Neuron (in vitro differentiated cells): Measurements from ENCODE around the gene MYO3B.
"Not testable (repeated sequence)": the region's sequence is repeated elsewhere in the genome, so short reads cannot be mapped to it uniquely, and the experiment has no call there.

ENCODE experiments used
- H2AFZ ChIP-seq: one replicate; pipeline ENCODE4 v1.6.1; 2013; ENCODE audit warnings: low read depth, mild to moderate bottlenecking, inconsistent platforms, low read length, moderate library complexity
- H3K27me3 ChIP-seq: one replicate; pipeline ENCODE4 v1.6.1; 2013; ENCODE audit warnings: low read length; ENCODE audit not compliant: insufficient read depth
- H3K36me3 ChIP-seq: one replicate; pipeline ENCODE4 v1.6.1; 2013; ENCODE audit warnings: low read length; ENCODE audit not compliant: insufficient read depth
- H3K4me1 ChIP-seq: one replicate; pipeline ENCODE4 v1.6.1; 2013; ENCODE audit warnings: low read length; ENCODE audit not compliant: insufficient read depth
- H3K4me3 ChIP-seq: 2 replicates; pipeline ENCODE4 v1.5.1; 2013; ENCODE audit warnings: mild to moderate bottlenecking, low read length, moderate library complexity
- H3K9me3 ChIP-seq: one replicate; pipeline ENCODE4 v1.6.1; 2013; ENCODE audit warnings: low read length

MYO3B gene

DNA sequence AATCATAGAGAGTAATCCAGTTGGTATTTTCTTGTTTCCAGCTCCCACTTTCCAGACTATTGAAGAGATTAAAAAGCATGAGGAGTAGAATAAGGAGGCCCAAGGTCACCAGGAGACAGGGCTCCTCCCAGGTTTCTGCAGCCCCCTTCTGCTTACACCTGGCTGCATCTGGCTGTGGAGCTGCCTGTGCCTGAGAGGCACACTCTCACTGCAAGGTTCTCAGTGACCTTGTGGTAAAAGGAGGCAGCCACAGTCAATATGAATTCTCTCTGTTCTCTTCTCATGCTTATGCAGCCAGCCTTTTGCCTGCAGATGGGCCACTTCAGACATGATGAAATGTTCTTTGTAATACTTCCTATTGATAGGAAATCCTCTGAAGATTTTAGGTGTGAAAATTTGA, 233.7 kb downstream of the MYO3B start:
- Histone ChIP-seq H3K9me3 (no peaks in the 10 kb centered on the region), H3K36me3 (no peaks in the 10 kb centered on the region), H3K27me3 (peaks cover 5% of the 10 kb centered on the region), H2AFZ (no peak overlapping the region), H3K4me3 (no peak overlapping the region), H3K4me1 (no peaks in the 10 kb centered on the region)

DNA sequence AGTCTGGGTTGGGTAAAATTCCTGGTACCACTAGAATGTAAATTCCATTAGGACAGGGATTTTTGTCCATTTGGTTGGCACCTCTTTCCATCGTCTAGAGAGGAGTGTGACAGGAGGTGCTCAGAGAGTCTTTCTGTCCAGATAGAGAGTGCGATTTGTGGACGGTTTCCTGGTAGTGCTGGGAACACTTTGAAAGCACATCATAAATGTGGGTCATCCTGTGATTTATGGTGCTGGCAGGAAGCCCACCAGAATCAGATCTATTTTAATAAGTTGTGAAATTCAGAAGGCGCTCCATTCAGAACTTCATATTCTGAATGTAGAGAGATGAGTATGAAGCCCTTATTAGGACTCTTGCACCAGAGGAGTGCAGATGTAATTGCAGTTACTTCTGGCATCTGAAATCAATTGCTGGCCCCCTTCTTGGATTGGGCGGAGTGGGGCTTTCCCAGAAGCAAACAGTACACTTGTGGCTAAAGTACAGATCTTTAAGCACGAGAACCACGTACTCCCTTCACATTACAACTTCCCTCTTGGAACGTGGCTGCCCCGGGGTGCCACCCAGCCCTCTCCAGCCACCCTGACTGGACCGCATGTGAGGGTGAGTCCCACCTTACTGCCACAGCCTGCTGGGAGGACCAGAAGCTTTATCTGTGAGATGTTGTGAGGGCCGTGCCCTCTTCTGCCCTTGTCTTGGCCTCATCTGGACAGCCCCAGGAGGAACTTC, 243.2 kb downstream of the MYO3B start:
- Histone ChIP-seq H3K4me3 (no peak overlapping the region), H3K9me3 (no peaks in the 10 kb centered on the region), H2AFZ (no peak overlapping the region), H3K36me3 (no peaks in the 10 kb centered on the region), H3K4me1 (no peaks in the 10 kb centered on the region), H3K27me3 (no peaks in the 10 kb centered on the region)

DNA sequence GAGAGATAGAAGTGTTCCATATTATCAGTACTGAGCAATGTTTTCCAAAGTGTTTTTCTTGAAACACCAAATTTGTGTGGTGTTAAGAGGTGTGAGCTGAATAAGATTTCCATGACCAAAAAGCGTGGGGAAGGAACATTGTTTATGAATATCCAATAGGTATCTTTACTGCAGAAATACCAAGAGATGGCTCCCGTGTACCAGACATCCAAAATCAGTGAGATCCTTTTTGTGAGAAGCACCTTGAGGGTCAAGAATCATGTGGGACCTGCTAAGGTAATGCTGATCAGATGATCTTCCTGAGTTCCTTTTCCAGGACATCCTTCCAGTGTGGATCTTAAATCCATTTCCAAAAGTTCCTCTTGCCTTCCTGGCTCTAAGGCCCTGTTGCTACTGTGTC, 246.0 kb downstream of the MYO3B start:
- H3K27me3 ChIP-seq = no peaks in the 10 kb centered on the region
- no peak overlapping the region for H2AFZ ChIP-seq
- H3K9me3 ChIP-seq = no peaks in the 10 kb centered on the region
- H3K4me3 ChIP-seq = no peak overlapping the region
- no peaks in the 10 kb centered on the region for H3K4me1 ChIP-seq
- no peaks in the 10 kb centered on the region for H3K36me3 ChIP-seq

DNA sequence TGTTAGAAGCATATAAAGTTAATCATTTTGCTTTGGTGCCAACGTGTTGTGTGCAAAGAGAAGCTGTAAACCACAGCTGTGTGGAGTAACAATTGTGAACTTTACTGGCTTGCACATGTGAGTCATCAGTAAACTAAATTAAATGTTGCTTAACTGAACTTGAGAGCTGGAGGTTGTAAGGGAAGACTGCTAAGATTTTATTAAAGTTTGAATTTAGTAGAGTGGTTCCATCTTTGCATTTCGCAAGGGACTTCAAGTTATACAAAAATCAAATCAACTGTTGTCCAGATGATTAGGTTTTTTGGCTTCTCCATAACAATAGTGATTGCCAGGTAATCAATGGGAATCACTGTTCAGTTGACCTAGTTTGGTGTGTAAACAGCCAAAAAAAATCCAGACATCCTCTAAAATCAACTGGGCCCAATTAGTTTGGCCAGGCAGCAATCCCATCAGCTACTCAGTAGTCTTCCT, 247.4 kb downstream of the MYO3B start:
- H2AFZ ChIP-seq = no peak overlapping the region
- no peaks in the 10 kb centered on the region for H3K4me1 ChIP-seq
- no peaks in the 10 kb centered on the region for H3K27me3 ChIP-seq
- no peak overlapping the region for H3K4me3 ChIP-seq
- no peaks in the 10 kb centered on the region for H3K9me3 ChIP-seq
- H3K36me3 ChIP-seq = no peaks in the 10 kb centered on the region

DNA sequence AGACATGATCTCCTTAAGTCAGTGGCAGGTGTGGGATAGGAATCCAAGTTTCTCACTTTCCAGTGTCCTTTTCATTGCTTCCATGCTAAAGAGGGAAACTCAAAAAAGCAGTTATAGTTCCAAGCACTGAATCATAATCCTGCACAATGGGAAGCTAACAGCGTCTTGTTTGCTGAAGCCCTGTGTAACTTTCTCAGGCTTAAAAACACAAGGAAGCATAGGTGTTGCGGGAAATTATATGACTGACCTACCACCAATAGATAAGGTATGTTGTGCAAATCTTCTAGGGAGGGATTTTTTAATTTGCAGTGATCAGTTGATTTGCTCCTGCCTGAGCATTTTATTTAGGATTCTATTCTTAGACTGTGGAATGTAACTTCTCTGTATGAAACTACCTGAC, 250.9 kb downstream of the MYO3B start:
- H3K4me3 ChIP-seq = no peak overlapping the region
- H2AFZ ChIP-seq = no peak overlapping the region
- H3K27me3 ChIP-seq = no peaks in the 10 kb centered on the region
- no peaks in the 10 kb centered on the region for H3K4me1 ChIP-seq
- no peaks in the 10 kb centered on the region for H3K9me3 ChIP-seq
- H3K36me3 ChIP-seq = no peaks in the 10 kb centered on the region

DNA sequence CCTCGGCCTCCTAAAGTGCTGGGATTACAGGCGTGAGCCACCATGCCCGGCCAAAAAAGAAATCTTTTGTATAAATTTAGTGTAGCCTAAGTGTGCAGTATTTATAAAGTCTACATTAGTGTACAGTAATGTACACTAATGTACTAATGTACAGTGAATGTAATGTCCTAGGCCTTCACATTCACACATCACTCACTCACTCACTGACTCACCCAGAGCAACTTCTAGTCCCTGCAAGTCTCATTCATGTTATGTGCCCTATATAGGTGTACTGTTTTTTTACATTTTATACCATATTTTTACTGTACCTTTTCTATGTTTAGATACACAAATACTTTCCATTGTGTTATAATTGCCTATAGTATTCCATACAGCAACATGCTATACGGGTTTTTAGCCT, 254.9 kb downstream of the MYO3B start:
- H3K27me3 ChIP-seq = peaks cover 9% of the 10 kb centered on the region

DNA sequence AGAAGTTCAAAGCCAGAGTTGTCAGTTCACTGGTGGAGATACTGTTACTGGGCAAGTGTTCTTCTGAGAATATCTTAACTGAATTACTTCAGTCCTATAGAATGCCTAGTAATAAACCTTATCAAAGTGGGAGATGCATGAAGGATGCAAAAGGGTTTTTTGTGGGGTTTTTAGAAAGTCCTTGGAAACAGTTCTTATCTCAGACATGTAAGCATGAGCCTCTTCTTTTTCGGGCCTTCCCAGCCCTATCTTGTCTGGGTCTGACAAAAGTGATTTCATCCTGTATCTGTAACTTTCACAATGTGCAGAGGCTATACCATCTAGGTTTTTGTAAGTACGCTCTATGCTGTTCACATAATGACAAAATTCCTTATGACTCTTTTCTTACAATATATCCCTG, 255.5 kb downstream of the MYO3B start:
- H2AFZ ChIP-seq = no peak overlapping the region
- H3K4me3 ChIP-seq = no peak overlapping the region
- H3K27me3 ChIP-seq = peaks cover 9% of the 10 kb centered on the region
- H3K9me3 ChIP-seq = no peaks in the 10 kb centered on the region
- H3K4me1 ChIP-seq = no peaks in the 10 kb centered on the region
- H3K36me3 ChIP-seq = no peaks in the 10 kb centered on the region

More for the DNA sequence above, 254.9 kb downstream of the MYO3B start:
- Histone ChIP-seq H3K4me1 (no peaks in the 10 kb centered on the region), H3K9me3 (no peaks in the 10 kb centered on the region), H3K4me3 (no peak overlapping the region), H3K36me3 (no peaks in the 10 kb centered on the region), H2AFZ (no peak overlapping the region)

DNA sequence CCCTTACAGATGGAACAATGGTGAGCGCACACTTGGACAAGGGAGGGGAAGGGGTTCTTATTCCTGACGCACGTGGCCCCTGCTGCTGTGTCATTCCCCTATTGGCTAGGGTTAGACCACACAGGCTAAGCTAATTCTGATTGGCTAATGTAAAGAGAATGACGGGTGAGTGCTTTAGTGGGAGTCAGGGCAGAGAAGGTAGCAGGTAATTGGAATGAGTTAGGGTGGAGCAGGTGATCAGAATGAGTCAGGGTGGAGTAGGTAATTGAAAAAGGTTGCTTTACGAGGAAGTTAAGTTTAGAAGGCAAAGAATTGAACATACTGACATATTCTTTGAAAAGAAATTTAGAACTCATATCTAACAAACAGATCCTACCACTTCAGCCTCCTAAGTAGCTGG, 256.4 kb downstream of the MYO3B start:
- not testable (repeated sequence) for H3K9me3 ChIP-seq, H3K4me1 ChIP-seq, H3K4me3 ChIP-seq

DNA sequence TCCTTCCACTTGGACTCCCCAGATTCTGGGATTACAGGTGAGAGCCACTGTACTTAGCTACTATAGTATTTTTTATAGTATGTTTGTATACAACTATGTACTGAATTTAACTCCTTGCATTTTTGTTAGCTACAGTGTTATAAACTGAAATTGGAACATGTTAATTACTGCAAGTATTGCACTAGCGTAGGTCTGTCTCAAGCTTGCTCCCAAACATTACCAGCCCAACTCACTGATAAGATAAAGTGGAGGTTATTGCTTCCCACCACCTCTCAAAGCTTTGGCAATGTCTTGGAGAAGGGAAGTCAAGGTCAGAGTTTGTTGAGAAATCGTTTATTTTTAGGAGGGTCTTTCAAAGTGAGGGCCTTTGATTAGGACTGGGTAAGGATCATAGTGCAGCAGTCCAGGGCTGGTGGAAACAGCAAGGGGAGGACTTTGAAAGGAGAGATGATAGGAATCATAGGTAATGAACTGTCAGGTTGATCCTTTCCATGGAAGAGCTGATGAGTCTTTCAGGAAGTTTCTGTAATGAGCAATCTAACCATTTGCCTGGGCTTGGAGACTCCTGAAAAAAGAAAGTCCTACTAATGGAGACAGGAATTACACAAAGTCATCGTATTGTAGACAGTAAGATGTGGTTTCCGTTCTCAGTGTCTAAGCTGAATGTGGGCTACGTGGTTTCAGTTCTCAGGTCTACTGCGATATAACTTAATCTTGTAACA, 257.1 kb downstream of the MYO3B start:
- peaks cover 9% of the 10 kb centered on the region for H3K27me3 ChIP-seq
- H3K4me3 ChIP-seq = no peak overlapping the region
- H3K4me1 ChIP-seq = no peaks in the 10 kb centered on the region
- no peaks in the 10 kb centered on the region for H3K36me3 ChIP-seq
- H3K9me3 ChIP-seq = no peaks in the 10 kb centered on the region
- H2AFZ ChIP-seq = no peak overlapping the region

More for the DNA sequence above, 256.4 kb downstream of the MYO3B start:
- H3K36me3 ChIP-seq, H3K27me3 ChIP-seq, H2AFZ ChIP-seq: not testable (repeated sequence)

DNA sequence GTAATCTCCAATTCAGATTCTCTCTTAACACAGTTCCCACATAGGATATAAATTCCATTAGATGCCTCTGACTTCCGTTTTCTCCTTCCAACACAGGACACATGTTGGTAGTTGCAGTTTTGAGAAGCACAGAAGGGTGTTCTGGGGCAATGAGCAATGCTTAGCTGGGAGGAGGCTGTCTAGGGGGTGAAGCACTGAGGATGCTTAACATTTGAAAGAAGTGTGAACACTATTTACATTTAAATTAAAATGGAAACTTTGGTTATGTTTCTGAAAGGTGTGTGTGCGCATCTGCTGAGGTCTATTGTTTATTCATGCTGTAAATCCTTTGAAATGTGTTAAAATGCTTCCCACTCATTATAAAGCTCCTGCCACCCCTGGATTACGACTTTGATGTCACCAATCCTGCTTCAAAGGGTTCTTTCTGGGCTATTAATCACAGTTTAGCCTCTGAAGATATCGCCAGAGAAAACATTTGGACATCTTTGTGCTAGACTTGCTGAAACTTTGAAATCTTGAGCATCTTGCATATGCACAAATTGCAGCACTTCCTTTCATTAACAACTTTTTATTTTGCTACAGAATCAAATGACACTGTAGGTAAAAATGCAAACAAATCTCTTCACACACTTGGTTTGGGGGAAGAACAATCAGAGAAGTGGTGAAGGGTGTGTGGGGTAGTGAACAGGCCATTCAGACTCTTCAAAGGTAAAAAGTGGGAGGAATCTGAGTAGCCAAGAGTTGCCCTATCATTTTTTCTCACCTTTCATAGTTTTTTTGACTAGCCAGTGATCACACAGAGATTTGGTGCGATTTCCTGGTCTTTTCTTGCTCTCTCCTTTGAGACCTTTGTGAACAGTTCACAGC, 258.4 kb downstream of the MYO3B start:
- H2AFZ ChIP-seq = no peak overlapping the region
- no peaks in the 10 kb centered on the region for H3K9me3 ChIP-seq
- H3K4me1 ChIP-seq = no peaks in the 10 kb centered on the region
- H3K4me3 ChIP-seq = no peak overlapping the region
- H3K27me3 ChIP-seq = peaks cover 9% of the 10 kb centered on the region
- no peaks in the 10 kb centered on the region for H3K36me3 ChIP-seq

DNA sequence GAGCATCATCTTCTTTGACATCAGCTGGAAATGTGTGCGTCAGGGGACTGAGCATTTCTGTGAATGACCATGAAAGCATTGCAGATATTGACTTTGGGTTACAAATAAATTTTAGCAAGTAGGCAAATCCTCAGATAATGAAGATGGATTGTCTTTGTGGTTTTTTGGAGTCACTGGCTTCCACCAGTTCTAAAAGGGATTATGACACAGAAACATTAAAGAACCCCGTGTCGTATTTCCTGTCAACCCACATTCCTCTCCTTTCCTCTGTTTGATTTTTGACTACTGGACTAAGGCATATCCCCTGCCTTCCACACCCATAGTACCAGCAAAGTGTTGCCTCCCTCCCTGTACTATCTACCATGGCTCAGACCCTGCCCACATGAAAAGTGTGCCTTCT, 268.1 kb downstream of the MYO3B start:
- Histone ChIP-seq H3K4me3 (no peak overlapping the region), H2AFZ (no peak overlapping the region), H3K4me1 (no peaks in the 10 kb centered on the region), H3K36me3 (no peaks in the 10 kb centered on the region), H3K27me3 (no peaks in the 10 kb centered on the region), H3K9me3 (no peaks in the 10 kb centered on the region)

DNA sequence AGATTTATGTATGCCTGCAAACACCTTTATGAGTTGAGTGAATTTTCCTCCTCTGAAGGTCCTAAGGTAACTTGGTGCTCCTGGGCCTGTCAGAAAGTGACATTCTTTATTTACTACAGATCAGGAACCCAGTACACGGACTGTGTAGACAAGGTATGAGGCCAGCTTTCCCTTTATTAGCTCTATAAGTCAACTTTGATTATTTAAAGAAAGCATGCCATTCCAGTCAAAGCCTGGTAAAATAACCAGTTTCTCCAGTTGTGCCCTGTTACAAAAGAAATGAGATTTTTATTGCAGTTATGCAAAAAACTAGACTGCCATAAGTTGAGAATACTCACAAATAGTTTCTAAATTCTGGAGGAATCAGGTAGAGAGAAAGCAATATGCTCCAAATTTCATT, 271.1 kb downstream of the MYO3B start:
- H3K4me3 ChIP-seq = no peak overlapping the region
- H3K4me1 ChIP-seq = no peaks in the 10 kb centered on the region

More for the DNA sequence above, 271.1 kb downstream of the MYO3B start:
- Histone ChIP-seq H3K36me3 (no peaks in the 10 kb centered on the region), H3K27me3 (no peaks in the 10 kb centered on the region), H3K9me3 (peaks cover 2% of the 10 kb centered on the region), H2AFZ (no peak overlapping the region)
